ENCODE measurements around the gene POU2AF2.

Gene POU2AF2

DNA sequence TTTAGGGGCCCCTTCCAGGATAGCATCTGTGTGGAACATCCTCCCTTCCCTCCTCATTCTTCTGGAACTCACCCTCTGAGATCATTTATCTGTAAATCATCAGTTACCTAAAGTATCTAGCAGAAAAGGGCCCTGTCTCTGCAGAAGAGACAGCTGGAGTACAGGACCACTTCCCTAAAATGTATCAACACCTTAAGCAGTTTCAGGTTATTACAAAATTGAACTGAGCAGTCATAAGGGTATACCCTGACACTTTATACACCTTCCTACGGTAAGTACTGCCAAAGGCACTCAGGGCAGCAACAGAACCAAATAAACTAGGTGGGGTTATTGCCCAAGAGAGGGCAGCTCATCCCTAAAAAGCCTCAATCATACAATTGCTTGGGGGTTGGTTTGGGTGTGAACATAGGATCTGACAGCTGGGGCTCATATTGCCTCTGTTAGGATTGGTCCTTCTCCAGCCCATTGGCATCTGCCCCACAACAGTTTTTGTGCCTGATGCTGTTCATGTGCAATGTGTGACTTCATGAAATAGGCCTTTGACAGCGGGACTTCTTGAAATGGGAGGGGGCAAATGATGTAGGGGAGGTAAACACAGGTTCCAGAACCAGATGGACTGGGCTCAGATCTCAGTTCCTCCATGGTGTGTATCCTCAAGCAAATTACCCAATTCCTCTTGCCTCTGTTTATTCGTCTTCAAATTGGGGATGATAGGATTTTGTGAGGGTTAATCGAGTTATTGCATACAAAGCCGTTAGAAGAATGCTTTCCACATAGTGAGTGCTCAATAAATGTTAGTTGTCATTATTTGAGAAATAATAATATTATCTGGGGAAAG, 55.7 kb downstream of the POU2AF2 start:
- H3K36me3 Mint-ChIP-seq (ENCODE audit: low read depth) = no peaks in the 10 kb centered on the region
- H3K4me1 Mint-ChIP-seq (ENCODE audit: low read depth) = no peaks in the 10 kb centered on the region
- intact Hi-C loops (cut with micrococcal nuclease) = no loop called here
- H3K27ac Mint-ChIP-seq = no peak overlapping the region
- no peak overlapping the region for H3K4me3 Mint-ChIP-seq
- H3K27me3 Mint-ChIP-seq = peaks cover 36% of the 10 kb centered on the region
- no peaks in the 10 kb centered on the region for H3K9me3 Mint-ChIP-seq

DNA sequence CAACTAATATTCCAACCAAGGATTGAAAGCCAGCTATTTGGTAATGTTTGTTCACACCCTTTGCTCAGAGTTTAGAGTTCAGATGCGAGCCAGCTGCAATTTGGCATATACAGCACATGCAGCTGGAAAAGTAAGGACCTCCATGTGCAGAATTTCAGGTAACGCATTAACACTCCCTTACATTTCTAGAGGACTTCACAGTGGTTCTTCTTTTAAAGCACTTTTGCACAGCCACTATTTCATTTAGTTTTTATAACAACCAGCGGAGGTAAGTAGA, 56.3 kb downstream of the POU2AF2 start:
- H3K27me3 Mint-ChIP-seq = peaks cover 40% of the 10 kb centered on the region
- intact Hi-C loops (cut with micrococcal nuclease) = no loop called here
- H3K27ac Mint-ChIP-seq = no peak overlapping the region
- H3K9me3 Mint-ChIP-seq = no peaks in the 10 kb centered on the region
- no peak overlapping the region for H3K4me3 Mint-ChIP-seq
- no peaks in the 10 kb centered on the region for H3K36me3 Mint-ChIP-seq (ENCODE audit: low read depth)
- no peaks in the 10 kb centered on the region for H3K4me1 Mint-ChIP-seq (ENCODE audit: low read depth)

DNA sequence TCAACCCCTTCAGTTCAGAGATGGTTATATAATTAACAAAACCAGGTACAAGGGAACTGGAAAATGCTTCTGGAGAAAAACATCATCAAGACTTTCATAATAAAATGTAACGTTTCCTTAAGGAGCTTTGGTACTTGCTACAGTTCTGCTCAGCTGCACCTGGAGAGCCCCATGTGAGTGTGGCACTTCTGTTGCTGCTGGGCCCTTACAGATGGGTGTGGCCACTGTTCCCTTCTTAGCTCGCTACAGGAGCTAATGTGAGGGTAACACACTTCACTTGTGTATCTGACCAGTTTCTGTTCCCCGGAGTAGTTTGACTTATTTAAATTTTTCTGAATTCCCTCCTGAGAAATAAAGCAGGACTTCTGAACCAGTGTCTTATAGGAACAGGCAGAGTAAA, 56.8 kb downstream of the POU2AF2 start:
- Mint-ChIP-seq H3K27me3 (peaks cover 38% of the 10 kb centered on the region), H3K36me3 (ENCODE audit: low read depth) (no peaks in the 10 kb centered on the region), H3K4me1 (ENCODE audit: low read depth) (no peaks in the 10 kb centered on the region), H3K27ac (no peak overlapping the region), H3K9me3 (no peaks in the 10 kb centered on the region), H3K4me3 (no peak overlapping the region)
- intact Hi-C loops (cut with micrococcal nuclease) = no loop called here

DNA sequence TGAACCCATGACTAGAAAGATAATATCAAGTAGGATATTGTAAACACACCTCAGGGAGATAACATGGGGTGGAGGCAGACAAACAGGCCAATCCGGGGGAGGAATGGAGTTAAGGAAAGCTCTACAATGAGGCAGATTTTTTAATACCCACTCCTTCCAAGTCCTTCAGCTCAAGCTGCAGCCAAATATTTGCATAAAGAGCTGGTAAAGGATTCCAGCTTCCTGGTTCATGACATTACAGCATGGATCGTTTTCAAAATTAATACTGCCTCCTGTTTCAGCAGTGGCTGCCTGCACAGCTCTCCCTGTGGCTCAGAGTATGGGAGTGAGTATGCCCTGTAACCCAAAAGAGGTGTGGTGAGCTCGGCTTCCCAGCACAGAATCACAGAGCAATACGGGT, 57.9 kb downstream of the POU2AF2 start:
- no peaks in the 10 kb centered on the region for H3K4me1 Mint-ChIP-seq (ENCODE audit: low read depth)
- no peaks in the 10 kb centered on the region for H3K36me3 Mint-ChIP-seq (ENCODE audit: low read depth)
- peaks cover 32% of the 10 kb centered on the region for H3K27me3 Mint-ChIP-seq
- no peaks in the 10 kb centered on the region for H3K9me3 Mint-ChIP-seq
- intact Hi-C loops (cut with micrococcal nuclease) = no loop called here
- H3K27ac Mint-ChIP-seq = no peak overlapping the region
- H3K4me3 Mint-ChIP-seq = no peak overlapping the region

DNA sequence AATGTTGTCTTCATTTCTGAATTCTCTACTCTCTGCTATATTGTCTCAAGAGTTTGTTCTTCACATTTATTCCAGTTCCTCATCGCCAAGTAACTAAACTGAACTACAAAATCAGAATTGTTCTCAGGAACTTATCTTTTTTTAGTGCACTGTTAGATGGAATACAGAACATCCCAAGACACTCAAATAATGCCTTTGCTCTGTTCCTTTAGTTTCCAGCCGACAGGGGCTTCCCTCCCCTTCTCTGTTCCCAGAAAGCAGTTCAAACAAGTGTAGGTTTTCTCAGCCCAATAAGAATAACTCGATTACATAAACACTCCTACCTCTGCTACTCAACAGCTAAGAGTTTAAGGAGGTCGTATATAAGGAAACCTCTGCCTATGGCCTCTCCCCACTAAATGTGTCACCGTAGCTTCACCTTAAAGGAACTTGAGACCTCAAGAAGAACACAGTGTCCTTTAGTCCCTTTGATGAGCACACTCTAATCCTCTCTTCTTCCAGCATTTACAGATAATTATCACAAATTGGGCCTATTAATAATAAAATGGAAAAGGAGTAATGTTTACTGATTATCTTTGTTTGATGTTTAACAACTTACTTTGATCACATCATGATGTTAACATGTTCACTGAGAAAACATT, 59.8 kb downstream of the POU2AF2 start:
- intact Hi-C loops (cut with micrococcal nuclease) = no loop called here
- no peaks in the 10 kb centered on the region for H3K36me3 Mint-ChIP-seq (ENCODE audit: low read depth)
- H3K9me3 Mint-ChIP-seq = no peaks in the 10 kb centered on the region

DNA sequence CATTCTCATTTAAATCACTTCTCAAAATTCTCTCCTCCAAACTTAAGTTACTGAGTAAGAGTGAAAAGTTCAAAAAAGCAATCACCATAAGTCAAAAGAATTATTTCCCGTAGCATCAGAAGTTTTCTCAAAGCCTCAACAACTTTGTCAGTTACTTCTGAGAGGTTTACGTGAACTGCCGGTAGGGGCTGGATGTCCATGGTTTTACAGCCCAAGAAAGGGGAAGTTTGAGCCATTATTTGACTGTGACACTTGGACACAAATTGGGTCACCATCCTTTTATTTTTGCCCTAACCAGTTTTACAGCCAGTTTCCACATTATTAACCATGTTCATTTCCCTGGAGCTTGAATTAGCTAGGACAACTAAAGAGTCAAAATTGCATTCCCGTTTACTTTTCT, 60.4 kb downstream of the POU2AF2 start:
- H3K27ac Mint-ChIP-seq = no peak overlapping the region
- no peaks in the 10 kb centered on the region for H3K36me3 Mint-ChIP-seq (ENCODE audit: low read depth)
- no peaks in the 10 kb centered on the region for H3K9me3 Mint-ChIP-seq
- no peaks in the 10 kb centered on the region for H3K4me1 Mint-ChIP-seq (ENCODE audit: low read depth)
- H3K4me3 Mint-ChIP-seq = no peak overlapping the region
- peaks cover 16% of the 10 kb centered on the region for H3K27me3 Mint-ChIP-seq
- intact Hi-C loops (cut with micrococcal nuclease) = no loop called here

More for the DNA sequence above, 59.8 kb downstream of the POU2AF2 start:
- Mint-ChIP-seq H3K4me1 (ENCODE audit: low read depth) (no peaks in the 10 kb centered on the region), H3K27me3 (peaks cover 22% of the 10 kb centered on the region), H3K4me3 (no peak overlapping the region), H3K27ac (no peak overlapping the region)

DNA sequence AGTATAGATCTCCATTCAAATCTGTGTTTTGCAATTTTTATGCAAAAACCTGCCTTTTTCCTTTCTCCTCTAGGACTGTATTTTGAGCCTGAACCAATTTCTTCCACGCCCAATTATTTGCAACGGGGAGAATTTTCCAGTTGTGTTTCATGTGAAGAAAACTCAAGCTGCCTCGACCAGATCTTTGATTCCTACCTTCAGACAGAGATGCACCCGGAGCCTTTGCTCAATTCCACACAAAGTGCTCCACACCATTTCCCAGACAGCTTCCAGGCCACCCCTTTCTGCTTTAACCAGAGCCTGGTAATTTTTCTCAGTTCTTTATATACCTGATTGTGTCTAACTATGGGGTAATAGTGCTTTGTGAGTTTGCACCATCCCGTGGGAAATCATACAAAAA, 60.8 kb downstream of the POU2AF2 start:
- H3K27ac Mint-ChIP-seq = no peak overlapping the region
- intact Hi-C loops (cut with micrococcal nuclease) = no loop called here
- H3K36me3 Mint-ChIP-seq (ENCODE audit: low read depth) = no peaks in the 10 kb centered on the region
- peaks cover 14% of the 10 kb centered on the region for H3K27me3 Mint-ChIP-seq
- H3K4me3 Mint-ChIP-seq = no peak overlapping the region
- H3K4me1 Mint-ChIP-seq (ENCODE audit: low read depth) = no peaks in the 10 kb centered on the region
- no peaks in the 10 kb centered on the region for H3K9me3 Mint-ChIP-seq

DNA sequence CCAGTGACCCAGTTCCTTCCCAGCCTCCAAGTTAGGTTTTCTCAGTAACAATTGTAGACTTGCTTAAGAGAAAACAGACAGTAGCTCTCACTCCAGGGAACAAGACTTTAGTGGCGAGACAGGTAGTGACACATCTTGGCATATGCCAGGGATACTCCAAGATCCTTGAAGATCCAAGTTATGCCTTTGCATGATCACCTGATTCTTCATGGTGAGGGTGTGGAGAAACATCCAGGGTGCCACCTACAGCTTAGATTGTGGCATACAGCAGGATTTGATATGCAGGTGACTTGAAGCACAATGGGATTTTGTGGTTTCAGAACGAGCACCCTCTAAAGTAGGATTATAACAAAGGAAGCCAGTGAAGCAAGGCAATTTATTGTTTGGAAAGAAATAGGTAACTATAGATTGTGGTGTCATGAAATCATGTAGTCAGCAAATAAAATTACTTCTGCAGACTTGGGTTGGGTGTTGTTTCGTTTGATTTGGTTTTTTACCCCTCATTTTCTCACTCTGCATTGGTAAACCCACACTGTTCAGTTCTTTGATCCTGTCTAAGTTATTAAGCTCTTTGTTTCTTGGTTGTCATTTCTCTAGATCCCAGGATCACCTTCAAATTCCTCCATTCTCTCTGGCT, 62.1 kb downstream of the POU2AF2 start:
- H3K9me3 Mint-ChIP-seq = no peaks in the 10 kb centered on the region
- no peak overlapping the region for H3K27ac Mint-ChIP-seq
- H3K27me3 Mint-ChIP-seq = peaks cover 11% of the 10 kb centered on the region
- intact Hi-C loops (cut with micrococcal nuclease) = no loop called here
- H3K4me3 Mint-ChIP-seq = no peak overlapping the region
- no peaks in the 10 kb centered on the region for H3K4me1 Mint-ChIP-seq (ENCODE audit: low read depth)
- H3K36me3 Mint-ChIP-seq (ENCODE audit: low read depth) = no peaks in the 10 kb centered on the region

DNA sequence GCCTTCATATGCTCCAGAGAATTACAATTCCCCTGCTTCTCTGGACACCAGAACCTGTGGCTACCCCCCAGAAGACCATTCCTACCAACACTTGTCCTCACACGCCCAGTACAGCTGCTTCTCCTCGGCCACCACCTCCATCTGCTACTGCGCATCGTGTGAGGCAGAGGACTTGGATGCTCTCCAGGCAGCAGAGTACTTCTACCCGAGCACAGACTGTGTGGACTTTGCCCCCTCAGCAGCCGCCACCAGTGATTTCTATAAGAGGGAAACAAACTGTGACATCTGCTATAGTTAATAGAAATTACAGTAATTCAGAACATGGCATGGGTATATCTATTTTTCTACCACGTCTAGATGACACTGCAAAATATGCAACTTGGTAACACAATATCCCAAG, 62.6 kb downstream of the POU2AF2 start:
- Mint-ChIP-seq H3K9me3 (no peaks in the 10 kb centered on the region), H3K27me3 (peaks cover 11% of the 10 kb centered on the region)

DNA sequence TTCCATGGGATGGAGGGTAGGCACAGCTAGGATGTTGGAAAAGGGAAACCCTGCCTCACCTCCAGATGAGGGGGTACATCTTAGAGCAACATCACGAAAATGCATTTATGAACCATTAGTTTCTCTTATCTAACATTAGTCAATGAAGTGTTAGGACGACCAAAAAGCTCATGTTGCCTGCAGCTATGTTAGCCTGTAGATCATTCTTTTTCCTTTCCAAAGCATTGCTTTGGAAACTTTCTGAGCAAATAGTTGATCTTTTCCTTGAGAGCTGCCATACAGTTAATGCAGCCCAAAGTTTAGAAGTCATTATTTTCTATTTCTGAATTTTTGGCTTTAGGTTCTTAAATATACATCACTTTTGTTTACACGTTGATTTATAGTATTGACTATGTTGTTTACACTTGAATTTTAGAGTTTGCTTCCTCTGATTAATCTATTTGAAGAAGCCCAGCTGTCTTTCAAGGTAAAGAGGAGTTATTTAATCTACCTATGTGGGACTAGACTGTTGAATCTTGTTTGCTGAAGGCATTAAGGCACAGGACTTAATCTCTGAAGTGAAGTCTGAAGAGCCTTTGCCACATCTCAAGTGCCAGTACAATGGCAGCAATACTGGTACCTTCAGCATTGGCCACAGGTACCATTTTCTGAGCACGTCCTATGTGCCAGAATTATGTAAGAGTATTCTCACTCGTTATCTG, 63.8 kb downstream of the POU2AF2 start:
- Mint-ChIP-seq H3K27ac (no peak overlapping the region), H3K4me1 (ENCODE audit: low read depth) (no peaks in the 10 kb centered on the region), H3K27me3 (peaks cover 11% of the 10 kb centered on the region), H3K4me3 (no peak overlapping the region), H3K36me3 (ENCODE audit: low read depth) (no peaks in the 10 kb centered on the region), H3K9me3 (no peaks in the 10 kb centered on the region)
- intact Hi-C loops (cut with micrococcal nuclease) = no loop called here

More for the DNA sequence above, 62.6 kb downstream of the POU2AF2 start:
- Mint-ChIP-seq H3K4me1 (ENCODE audit: low read depth) (no peaks in the 10 kb centered on the region), H3K27ac (no peak overlapping the region), H3K4me3 (no peak overlapping the region), H3K36me3 (ENCODE audit: low read depth) (no peaks in the 10 kb centered on the region)
- intact Hi-C loops (cut with micrococcal nuclease) = no loop called here

DNA sequence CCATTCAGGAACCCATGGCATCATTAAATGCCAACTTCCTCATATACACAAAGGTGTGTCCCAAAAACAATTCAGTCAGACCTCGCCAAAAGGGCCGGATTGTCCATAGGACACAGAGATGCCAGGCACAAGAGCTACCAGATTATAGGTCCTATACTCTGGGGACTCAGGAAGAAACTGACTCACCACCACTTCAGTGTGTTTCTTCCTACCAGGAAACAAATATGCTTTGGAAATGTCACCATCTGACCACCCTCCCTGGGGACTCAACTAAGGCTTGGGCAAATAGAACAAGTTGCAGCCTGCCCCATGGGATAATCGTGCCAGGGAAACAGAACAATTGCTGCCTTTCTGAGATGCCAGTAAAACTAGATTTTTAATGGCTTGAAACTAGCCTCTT, 64.6 kb downstream of the POU2AF2 start:
- intact Hi-C loops (cut with micrococcal nuclease) = no loop called here
- no peak overlapping the region for H3K27ac Mint-ChIP-seq
- no peaks in the 10 kb centered on the region for H3K9me3 Mint-ChIP-seq
- H3K4me1 Mint-ChIP-seq (ENCODE audit: low read depth) = no peaks in the 10 kb centered on the region
- H3K27me3 Mint-ChIP-seq = peaks cover 9% of the 10 kb centered on the region
- no peaks in the 10 kb centered on the region for H3K36me3 Mint-ChIP-seq (ENCODE audit: low read depth)
- no peak overlapping the region for H3K4me3 Mint-ChIP-seq

DNA sequence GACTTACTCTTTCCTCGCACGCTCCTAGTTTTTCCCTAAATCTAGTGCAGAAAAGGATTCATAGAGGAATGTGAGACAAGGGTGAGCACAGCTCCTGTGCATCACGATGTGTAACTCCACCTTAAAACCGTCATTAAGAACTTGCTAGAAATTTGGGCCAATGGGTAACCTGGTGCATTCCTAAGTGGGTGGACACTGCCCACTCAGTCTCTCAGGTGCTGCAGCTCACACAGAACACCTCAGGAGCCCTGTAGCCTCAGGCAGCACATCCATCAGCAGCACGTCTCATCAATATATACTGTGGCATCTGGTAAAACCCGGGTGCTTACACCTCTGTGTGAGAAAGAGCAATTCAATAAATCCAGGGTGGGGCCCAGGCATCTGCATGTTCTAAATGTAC, 65.2 kb downstream of the POU2AF2 start:
- Mint-ChIP-seq H3K9me3 (no peaks in the 10 kb centered on the region), H3K27ac (no peak overlapping the region), H3K36me3 (ENCODE audit: low read depth) (no peaks in the 10 kb centered on the region), H3K4me3 (no peak overlapping the region), H3K27me3 (peaks cover 9% of the 10 kb centered on the region), H3K4me1 (ENCODE audit: low read depth) (no peaks in the 10 kb centered on the region)
- intact Hi-C loops (cut with micrococcal nuclease) = no loop called here

DNA sequence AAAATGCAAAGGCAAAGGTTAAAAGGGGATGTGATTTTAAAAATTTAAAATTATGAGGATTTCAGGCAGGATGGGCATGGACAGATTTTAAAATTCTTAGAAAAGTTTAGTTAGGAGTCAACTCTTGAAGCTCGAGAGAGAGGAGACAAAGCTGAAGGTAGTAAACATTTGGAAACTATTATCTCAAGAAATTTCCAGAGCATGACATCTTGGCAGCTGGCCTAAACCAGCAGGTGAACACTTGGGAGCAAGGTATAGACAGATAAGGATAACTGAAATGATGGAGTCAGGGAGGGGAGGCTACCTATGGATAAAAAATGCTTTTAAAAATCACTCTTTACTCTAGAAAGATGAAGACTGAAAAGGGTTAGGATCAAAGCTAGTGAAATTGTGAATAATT, 66.6 kb downstream of the POU2AF2 start:
- Mint-ChIP-seq H3K36me3 (ENCODE audit: low read depth) (no peaks in the 10 kb centered on the region), H3K27me3 (peaks cover 5% of the 10 kb centered on the region), H3K9me3 (no peaks in the 10 kb centered on the region), H3K4me1 (ENCODE audit: low read depth) (no peaks in the 10 kb centered on the region), H3K27ac (no peak overlapping the region), H3K4me3 (no peak overlapping the region)
- intact Hi-C loops (cut with micrococcal nuclease) = no loop called here

DNA sequence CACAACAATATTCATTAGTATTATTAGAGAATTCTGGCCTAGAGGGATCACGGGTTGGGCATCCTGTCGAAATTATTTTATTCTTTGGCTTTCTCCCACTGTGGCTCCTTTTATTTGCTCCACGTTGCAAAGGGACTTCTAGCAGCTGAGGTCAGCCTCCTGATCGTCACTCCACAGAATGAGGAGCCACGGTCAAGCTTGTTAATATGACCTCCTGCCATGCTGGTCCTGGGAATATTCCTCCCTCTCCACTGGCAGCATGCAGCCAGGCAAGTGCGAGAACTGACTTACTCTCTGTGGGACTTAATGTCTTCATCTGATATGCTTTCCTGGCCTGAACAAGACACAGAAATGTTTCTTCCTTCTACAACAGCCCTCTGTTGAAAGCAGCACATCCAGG, 73.8 kb downstream of the POU2AF2 start:
- Mint-ChIP-seq H3K36me3 (ENCODE audit: low read depth) (no peaks in the 10 kb centered on the region), H3K9me3 (no peaks in the 10 kb centered on the region), H3K27ac (no peak overlapping the region), H3K27me3 (peaks cover 2% of the 10 kb centered on the region), H3K4me1 (ENCODE audit: low read depth) (no peaks in the 10 kb centered on the region), H3K4me3 (no peak overlapping the region)
- intact Hi-C loops (cut with micrococcal nuclease) = no loop called here
